ENCODE results near the gene AAR2.

AAR2 gene

DNA sequence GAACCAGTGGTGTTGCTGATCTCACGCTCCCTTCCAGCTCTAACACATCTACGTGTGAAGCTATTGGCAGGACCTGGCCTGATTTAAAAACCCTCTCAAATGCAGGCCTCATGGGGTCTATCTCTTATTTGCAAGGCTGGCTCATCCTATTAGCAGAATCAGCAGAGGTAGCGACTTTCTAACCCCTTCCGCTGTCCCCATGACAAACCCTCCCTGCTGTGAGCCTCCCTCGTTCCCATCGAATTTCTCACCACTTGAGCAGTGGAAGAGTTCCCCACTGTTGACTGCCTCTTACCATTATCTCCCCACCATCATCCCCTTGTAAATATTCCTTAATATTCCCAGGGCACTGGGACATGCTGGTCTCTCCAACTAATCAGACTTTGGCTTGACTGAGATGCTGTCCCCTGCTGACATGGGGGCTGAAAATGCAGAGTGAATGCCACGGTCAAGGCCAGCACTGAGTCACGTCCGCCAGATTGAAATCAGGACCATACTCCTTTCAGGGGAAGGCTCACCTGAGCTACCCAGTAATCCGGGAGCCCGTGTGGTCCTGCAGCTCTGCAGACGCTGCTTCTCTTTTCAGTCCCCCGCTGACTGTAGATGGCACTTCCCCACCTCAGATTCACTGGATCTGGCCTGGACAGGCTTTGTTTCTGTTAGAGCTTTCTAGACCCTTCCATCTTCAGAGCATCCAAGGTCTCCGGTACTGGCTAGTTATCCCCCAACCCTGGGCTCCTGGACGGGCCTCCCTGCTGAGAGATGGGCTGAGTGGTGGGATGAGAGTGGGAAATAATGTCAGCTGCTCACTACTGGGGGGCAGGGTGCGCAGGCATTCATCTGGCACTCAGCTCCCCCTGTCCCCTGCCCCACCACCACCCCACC is 23.1 kb downstream of the AAR2 start:
- no peak for DNase-seq (ENCODE audit: extremely low read depth in 1 of 2, low read depth in 1 of 2)

DNA sequence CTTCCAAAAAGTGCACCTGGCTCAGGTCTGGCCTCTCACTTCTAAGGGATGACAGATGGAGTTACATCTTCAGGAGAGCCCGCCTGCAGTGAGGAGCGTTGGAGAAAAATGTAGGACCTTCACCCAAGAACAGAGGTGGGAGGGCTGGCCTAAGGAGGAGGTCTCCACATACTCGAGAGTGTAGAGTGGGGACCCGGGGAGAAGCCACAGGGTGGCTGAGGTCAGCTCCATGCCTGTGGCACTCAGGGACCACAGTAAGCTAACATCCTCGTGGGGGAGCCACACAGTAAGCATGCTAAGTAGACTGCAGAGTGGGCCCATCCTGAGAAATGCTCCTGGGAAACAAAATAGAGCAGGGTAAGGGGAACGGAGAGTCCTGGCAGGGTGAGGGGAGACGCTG is 24.0 kb downstream of the AAR2 start:
- DNase-seq (ENCODE audit: extremely low read depth in 1 of 2, low read depth in 1 of 2), result no peak

GRCh38 chr20:36261389-36262105 is 25.3 kb downstream of the AAR2 start:
- no peak for DNase-seq (ENCODE audit: extremely low read depth in 1 of 2, low read depth in 1 of 2)

- DNase-seq (ENCODE audit: extremely low read depth in 1 of 2, low read depth in 1 of 2), result no peak
Measured at GRCh38 chr20:36262440-36262839, 26.2 kb downstream of the AAR2 start.

DNA sequence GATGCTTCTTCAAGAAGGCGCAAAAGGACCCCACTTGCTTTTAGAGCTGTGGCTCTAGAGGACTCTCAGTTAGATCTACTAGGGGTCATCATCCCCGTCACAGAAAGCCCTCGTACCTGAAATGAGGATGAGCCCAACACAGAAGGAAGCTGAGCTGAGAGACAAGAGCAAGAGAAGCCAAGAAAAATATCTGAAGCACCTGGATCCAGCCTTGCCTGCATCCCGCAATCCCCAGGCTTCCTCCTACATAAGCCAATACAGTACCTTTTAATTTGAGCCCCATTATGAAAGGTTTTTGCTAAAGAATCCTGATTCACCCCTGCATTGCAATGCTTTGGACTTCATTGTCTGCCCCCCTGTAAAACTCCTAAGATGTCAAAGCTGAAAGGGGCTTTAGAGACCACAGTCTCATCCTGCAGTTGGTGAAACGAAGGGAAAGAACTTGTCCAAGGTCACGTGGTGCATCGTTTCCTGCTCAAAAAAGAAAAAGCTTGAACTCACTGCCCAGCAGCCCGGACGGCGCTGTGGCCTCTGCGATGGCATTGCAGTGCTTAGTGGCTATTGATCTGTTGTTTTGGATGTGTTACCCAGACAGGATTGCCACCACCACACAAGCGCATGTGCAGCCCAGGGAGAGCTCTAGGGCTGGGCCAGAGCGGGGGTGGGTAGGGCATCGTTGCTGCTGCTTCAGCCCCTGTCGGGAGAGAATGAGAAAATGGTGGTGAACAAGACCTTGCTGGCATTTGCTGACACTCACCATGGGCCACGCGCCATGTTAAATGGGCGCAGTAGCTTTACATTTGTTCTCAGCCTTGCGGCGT is 28.4 kb downstream of the AAR2 start:
- DNase-seq (ENCODE audit: extremely low read depth in 1 of 2, low read depth in 1 of 2), result no peak

DNA sequence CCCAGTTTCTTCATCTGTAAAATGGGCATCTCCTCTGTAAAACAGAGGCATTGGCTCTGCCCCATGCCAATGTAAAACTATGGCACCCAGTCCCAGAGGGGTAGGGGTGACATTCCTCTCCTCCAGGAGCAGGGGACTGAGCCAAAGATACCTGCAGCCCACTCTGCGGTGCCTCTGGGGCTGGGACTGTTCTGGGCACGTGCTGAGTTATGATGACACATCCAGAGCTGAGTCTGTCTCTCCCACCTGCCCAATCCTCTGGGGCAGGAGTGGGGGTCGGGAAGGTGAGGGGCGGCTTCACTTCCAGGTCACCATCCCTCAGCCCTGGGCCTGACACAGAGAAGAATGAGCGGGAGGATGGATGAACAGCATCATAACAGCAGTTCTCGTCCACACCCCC is 29.9 kb downstream of the AAR2 start:
- DNase-seq (ENCODE audit: extremely low read depth in 1 of 2, low read depth in 1 of 2), result no peak

DNA sequence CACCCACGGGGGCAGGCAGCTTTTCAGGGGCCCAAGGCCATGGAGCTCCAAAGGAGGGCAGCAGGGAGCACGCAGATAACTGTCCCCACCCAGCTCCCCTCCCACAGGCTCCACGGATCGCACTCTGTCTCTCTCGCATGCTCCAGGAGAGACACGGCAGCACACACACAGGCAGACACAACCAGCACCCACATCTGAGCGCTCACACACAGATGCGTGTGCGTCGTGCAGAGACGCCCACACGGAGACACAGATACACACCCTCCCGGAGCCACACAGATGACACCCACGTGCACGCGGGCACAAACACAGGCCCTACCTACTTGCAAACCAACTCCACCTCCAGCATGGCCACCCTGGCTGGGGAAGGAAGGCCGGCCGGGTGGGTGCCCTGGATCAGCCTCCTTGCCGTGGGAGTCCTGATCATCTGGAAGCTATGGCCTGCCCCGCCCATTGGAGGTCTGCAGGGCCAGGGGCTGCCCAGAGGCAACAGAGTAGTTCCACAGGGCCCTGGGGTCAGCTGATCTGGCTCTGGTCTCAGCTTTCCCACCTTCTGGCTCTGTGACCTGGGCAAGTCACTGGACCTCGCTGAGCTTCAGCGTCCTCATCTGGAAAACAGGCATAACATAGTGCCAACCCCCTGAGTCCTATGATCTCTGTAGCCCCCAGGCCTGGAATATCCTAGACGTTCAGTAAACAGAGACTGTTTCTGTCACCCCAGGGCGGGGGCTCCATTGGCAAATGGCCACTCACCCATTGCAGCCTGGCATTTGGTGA is 31.5 kb downstream of the AAR2 start:
- no peak for DNase-seq (ENCODE audit: extremely low read depth in 1 of 2, low read depth in 1 of 2)

DNA sequence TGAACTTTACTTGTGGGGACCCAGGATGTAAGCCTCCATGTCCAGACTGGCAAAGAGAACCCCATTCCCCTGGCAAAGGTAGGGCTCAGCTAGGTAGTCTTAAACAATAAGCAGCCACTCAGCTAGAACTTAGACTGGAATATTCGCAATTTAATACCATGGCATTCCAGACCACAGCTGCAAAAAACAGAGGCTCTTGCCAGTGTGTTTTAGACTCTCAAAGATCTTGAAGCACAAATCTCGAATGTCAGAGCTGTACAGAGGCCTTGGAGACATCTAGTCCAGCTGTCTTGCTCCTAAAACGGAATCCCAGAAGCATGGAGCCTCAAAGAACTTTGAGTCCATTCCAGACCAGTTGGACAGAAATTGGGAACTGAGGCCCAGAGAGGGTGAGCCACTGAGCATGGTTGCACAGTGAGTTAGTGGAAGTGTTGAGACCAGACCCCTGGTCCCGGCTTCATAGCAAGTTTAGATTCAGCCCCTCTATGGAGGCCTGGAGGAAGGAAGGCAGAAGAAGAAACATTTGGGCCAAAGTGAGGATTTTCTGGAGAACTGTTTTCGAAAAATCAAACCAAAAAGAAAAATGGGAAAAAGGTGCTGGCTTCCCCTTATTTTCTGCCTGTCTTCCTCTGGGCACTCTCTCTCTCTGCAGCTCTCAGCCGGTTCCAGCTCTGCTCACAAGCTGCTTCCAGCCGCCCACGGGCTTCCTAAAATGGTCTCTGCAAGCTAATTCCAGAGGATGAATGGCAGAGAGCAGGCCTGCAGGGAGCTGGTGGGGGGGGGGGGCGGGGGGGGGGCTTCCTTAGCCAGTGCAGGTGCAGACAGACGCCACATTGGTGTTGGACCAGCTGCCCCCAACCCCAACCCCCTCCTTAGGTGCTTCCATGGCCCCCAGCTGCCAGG is 32.4 kb downstream of the AAR2 start:
- DNase-seq (ENCODE audit: extremely low read depth in 1 of 2, low read depth in 1 of 2), result no peak

DNA sequence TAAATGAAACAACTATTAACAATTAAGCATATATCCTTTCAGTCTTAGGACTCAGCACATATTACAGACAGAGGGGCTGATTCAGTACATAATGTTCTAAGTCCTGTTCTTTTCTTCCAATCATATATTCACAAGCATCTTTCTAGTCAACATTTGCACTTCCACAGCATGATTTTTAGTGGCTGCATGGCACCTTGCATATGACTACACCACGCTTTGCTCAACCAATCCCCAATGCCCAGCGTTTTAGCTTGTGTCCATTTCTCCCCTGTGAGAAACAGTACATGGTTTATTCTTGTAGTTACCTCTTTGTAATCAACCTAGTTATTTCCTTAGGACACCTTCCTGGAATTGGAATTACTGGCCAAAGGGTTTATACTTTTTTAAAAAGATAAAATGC is 33.2 kb downstream of the AAR2 start:
- no peak for DNase-seq (ENCODE audit: extremely low read depth in 1 of 2, low read depth in 1 of 2)

DNA sequence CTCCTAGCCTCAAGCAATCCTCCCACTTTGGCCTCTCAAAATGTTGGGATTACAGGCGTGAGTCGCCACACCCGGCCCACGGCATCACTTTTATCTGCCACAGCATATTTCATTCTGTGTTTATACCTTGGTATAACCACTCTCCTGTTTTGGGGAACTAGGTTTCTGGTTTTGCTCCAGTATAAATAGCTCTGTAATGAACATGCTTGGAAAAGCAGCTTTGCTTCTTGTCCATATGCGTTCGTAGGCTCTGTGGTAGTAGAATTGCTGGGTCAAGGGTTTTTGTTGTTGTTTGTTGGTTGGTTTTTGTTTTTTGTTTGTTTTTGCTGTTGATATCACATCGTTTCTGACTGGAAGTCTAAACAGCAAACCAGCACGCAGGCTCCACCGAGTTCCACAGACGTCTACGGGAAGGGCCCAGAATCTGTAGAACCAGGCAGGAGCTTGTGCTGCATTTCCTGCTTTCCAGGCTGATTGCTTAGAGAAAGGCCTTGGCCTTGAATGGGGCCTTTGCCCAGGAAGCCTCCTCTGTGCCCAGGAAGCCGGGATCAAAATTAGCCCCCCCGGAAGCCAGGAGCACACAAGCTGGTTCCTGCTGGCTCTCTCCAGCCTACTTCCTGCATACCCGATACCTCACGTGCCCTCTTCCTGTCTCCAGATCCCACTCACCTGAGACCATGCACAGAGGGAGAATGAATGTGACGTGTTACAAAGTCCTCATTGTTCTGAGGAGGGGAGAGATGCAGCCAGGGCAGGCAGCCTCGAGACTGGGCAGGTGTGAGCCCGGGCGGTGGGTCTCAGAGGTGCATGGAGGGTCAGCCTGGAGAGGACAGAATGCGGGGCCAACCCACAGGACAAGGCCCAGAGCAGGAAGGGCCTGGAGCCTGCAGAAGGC is 34.7 kb downstream of the AAR2 start:
- no peak for DNase-seq (ENCODE audit: extremely low read depth in 1 of 2, low read depth in 1 of 2)

GRCh38 chr20:36271639-36272546 is 35.6 kb downstream of the AAR2 start:
- DNase-seq (ENCODE audit: extremely low read depth in 1 of 2, low read depth in 1 of 2), result no peak

GRCh38 chr20:36272547-36273220 is 36.4 kb downstream of the AAR2 start:
- DNase-seq (ENCODE audit: extremely low read depth in 1 of 2, low read depth in 1 of 2), result no peak

GRCh38 chr20:36273414-36274180 is 37.3 kb downstream of the AAR2 start:
- DNase-seq (ENCODE audit: extremely low read depth in 1 of 2, low read depth in 1 of 2), result no peak

GRCh38 chr20:36274181-36274841 is 38.0 kb downstream of the AAR2 start:
- no peak for DNase-seq (ENCODE audit: extremely low read depth in 1 of 2, low read depth in 1 of 2)

- no peak for DNase-seq (ENCODE audit: extremely low read depth in 1 of 2, low read depth in 1 of 2)
Measured at GRCh38 chr20:36275011-36275410, 38.7 kb downstream of the AAR2 start.
